CD14-positive monocyte (primary cell): Measurements from ENCODE around the gene ECHDC3. TPM values are rescaled to one million over a fixed set of nuclear protein-coding genes. Genes with fewer than 3 reads are reported as not detected.
A peak's percentile ranks its signal among the peaks of the same experiment; 100 is the strongest.

Source experiments
- DNase-seq, 3 donors: peaks; one replicate each; pipeline ENCODE4 v3.0.0-alpha.2; 2011 to 2022
- H2AFZ ChIP-seq: 2 replicates; pipeline ENCODE4 v1.6.0; 2012; ENCODE audit warnings: mild to moderate bottlenecking, low read depth, low read length, inconsistent platforms; ENCODE audit not compliant: insufficient read depth, poor library complexity, severe bottlenecking
- H3K27ac ChIP-seq, 2 donors: 1 replicate in 1 of 2; 2 replicates in 1 of 2; pipeline ENCODE4 v1.5.1; 2012 to 2013; ENCODE audit warnings: low read length in 2 of 2, control low read depth in 1 of 2, inconsistent platforms in 1 of 2, low read depth in 1 of 2, mild to moderate bottlenecking in 1 of 2
- H3K27me3 ChIP-seq, 2 donors: one replicate each; pipeline versions ENCODE4 v1.6.0 to v1.6.1; 2011 to 2013; ENCODE audit warnings: low read length in 2 of 2; ENCODE audit not compliant: control insufficient read depth in 2 of 2, insufficient read depth in 2 of 2
- H3K36me3 ChIP-seq, 2 donors: replicated peaks in 1 of 2; 1 replicate in 1 of 2; 2 replicates in 1 of 2; pipeline versions ENCODE4 v1.5.1 to v1.6.1; 2012 to 2013; ENCODE audit warnings: low read length in 2 of 2, control low read depth in 1 of 2, inconsistent platforms in 1 of 2, mild to moderate bottlenecking in 1 of 2; ENCODE audit not compliant: insufficient read depth in 2 of 2, control insufficient read depth in 1 of 2
- H3K4me1 ChIP-seq, 2 donors: 1 replicate in 1 of 2; 2 replicates in 1 of 2; pipeline versions ENCODE4 v1.5.1 to v1.6.1; 2012 to 2013; ENCODE audit warnings: low read length in 2 of 2, control low read depth in 1 of 2, inconsistent platforms in 1 of 2, mild to moderate bottlenecking in 1 of 2, moderate library complexity in 1 of 2; ENCODE audit not compliant: insufficient read depth in 2 of 2, control insufficient read depth in 1 of 2
- H3K4me2 ChIP-seq: replicated peaks from 2 replicates; pipeline ENCODE3; 2012; ENCODE audit warnings: low read length, moderate library complexity, mild to moderate bottlenecking; ENCODE audit not compliant: poor library complexity, severe bottlenecking; ENCODE audit errors: extremely low read depth
- H3K4me3 ChIP-seq, 3 experiments: fragments of 200-600 bp in 1 of 3; sonication (generic) in 1 of 3; replicated peaks in 1 of 3; 1 replicate in 2 of 3; 2 replicates in 1 of 3; pipeline ENCODE4 v1.5.1; 2011 to 2013; ENCODE audit warnings: low read length in 3 of 3, mild to moderate bottlenecking in 3 of 3, control low read depth in 2 of 3, low read depth in 2 of 3, inconsistent platforms in 1 of 3, moderate library complexity in 1 of 3
- H3K79me2 ChIP-seq: 2 replicates; pipeline ENCODE4 v1.6.0; 2012; ENCODE audit warnings: mild to moderate bottlenecking, control low read depth, inconsistent platforms, low read length, moderate library complexity; ENCODE audit not compliant: insufficient read depth
- H3K9ac ChIP-seq: 2 replicates; pipeline ENCODE4 v1.6.0; 2017; ENCODE audit warnings: low read length, mild to moderate bottlenecking; ENCODE audit not compliant: insufficient read depth, poor library complexity, severe bottlenecking
- H3K9me3 ChIP-seq, 2 donors: replicated peaks in 1 of 2; 1 replicate in 1 of 2; 2 replicates in 1 of 2; pipeline versions ENCODE4 v1.5.1 to v1.6.1; 2012 to 2013; ENCODE audit warnings: low read length in 2 of 2, control low read depth in 1 of 2; ENCODE audit not compliant: control insufficient read depth in 1 of 2, insufficient read depth in 1 of 2
- H4K20me1 ChIP-seq: 2 replicates; pipeline ENCODE4 v1.6.0; 2012; ENCODE audit warnings: mild to moderate bottlenecking, low read length, control low read depth, moderate library complexity; ENCODE audit not compliant: insufficient read depth
- H3K27ac Mint-ChIP-seq, 7 donors: one replicate each; pipeline ENCODE4 v1.8.0; 2020; ENCODE audit warnings: mild to moderate bottlenecking in 7 of 7, mixed read lengths in 7 of 7, moderate library complexity in 6 of 7, inconsistent platforms in 2 of 7
- H3K27me3 Mint-ChIP-seq, 3 donors: one replicate each; pipeline ENCODE4 v1.8.0; 2021 to 2022; ENCODE audit warnings: low read depth in 3 of 3, mild to moderate bottlenecking in 3 of 3, mixed read lengths in 3 of 3, moderate library complexity in 3 of 3, inconsistent platforms in 1 of 3
- H3K36me3 Mint-ChIP-seq, 2 donors: one replicate each; pipeline ENCODE4 v1.8.0; 2020; ENCODE audit warnings: mixed read lengths in 2 of 2, inconsistent platforms in 1 of 2, mild to moderate bottlenecking in 1 of 2
- H3K4me1 Mint-ChIP-seq: one replicate; pipeline ENCODE4 v1.8.0; 2020; ENCODE audit warnings: mild to moderate bottlenecking, mixed read lengths
- H3K4me3 Mint-ChIP-seq, 2 donors: one replicate each; pipeline ENCODE4 v1.8.0; 2020; ENCODE audit warnings: mild to moderate bottlenecking in 2 of 2, mixed read lengths in 2 of 2, moderate library complexity in 1 of 2
- H3K9me3 Mint-ChIP-seq, 7 donors: one replicate each; pipeline ENCODE4 v1.8.0; 2020 to 2022; ENCODE audit warnings: mixed read lengths in 7 of 7, mild to moderate bottlenecking in 6 of 7, moderate library complexity in 6 of 7, inconsistent platforms in 2 of 7
- CTCF ChIP-seq: fragments of 200-600 bp; IDR thresholded peaks from one replicate; pipeline ENCODE4 v1.8.0; 2022; ENCODE audit warnings: antibody characterized with exemption, mild to moderate bottlenecking
- WGBS: methylation state at CpG from one replicate; pipeline ENCODE4 v1.1.5; 2013; ENCODE audit warnings: missing lambda C conversion rate; ENCODE audit not compliant: insufficient coverage; 5-methylcytosine and 5-hydroxymethylcytosine counted together
- intact Hi-C, 2 donors: fragments of 100-400 bp; cut with micrococcal nuclease; formaldehyde crosslinking; loops; one replicate each; pipeline versions ENCODE4 v1.15.0 to v1.15.1; 2023
- polyA plus RNA-seq, 3 donors: library from polyadenylated mRNA; depleted of rRNA in 1 of 3; unstranded in 2 of 3; stranded (reverse) in 1 of 3; fragments of 300-500 nt in 2 of 3; fragments of >200 nt in 1 of 3; fragmentation: Illumina TruSeq in 2 of 3; gene quantifications; 1 replicate in 2 of 3; 2 replicates in 1 of 3; pipeline ENCODE4 v1.2.3, GENCODE V29; 2012 to 2021

ECHDC3 gene
- polyA plus RNA-seq, 3 donors, result 9.2 to 10.6 (median 9.4) TPM

GRCh38 chr10:11741608-11742007 lies 574 bp upstream of the ECHDC3 start:
- H3K4me3 Mint-ChIP-seq, result peak overlapping the region; percentile 71 to 80

GRCh38 chr10:11742779-11743298 lies 657 bp downstream of the ECHDC3 start:
- Mint-ChIP-seq H3K4me1 (peaks cover 38% of the 10 kb centered on the region), H3K27me3 (peaks cover 2 to 15% (median 9%) of the 10 kb centered on the region in 3 donors), H3K27ac (peak overlapping the region in 1 of 7 donors; percentile 51), H3K9me3 (peaks cover 0 to 9% (median under 1%) of the 10 kb centered on the region in 7 donors), H3K36me3 (peaks cover 9 to 15% of the 10 kb centered on the region in 2 donors), H3K4me3 (peak overlapping the region; percentile 71 to 81)
- intact Hi-C loops, result loop anchor here in 1 of 2 donors (10.0 kb wide), 1 partner anchor 128 kb away; the partner anchor contains the start of gene USP6NL
- peak overlapping the region in 1 of 2 donors; percentile 73 for H3K27ac ChIP-seq
- H3K4me3 ChIP-seq, result peak overlapping the region; percentile 43 to 74 (median 53)
- WGBS, result 40% methylated on average over 31 of the region's 31 CpGs
- H3K79me2 ChIP-seq, result peaks cover 14% of the 10 kb centered on the region
- no peaks in the 10 kb centered on the region for H4K20me1 ChIP-seq
- peaks cover 0 to 6% of the 10 kb centered on the region in 2 donors for H3K9me3 ChIP-seq
- peak overlapping the region; percentile 86 for H3K9ac ChIP-seq
- peak overlapping the region; percentile 90 for H3K4me2 ChIP-seq
- H3K4me1 ChIP-seq, result peaks cover 30 to 43% of the 10 kb centered on the region in 2 donors
- H3K27me3 ChIP-seq, result no peaks in the 10 kb centered on the region
- H2AFZ ChIP-seq, result peak overlapping the region; percentile 80
- no peaks in the 10 kb centered on the region for H3K36me3 ChIP-seq
- DNase-seq, result peak in 1 of 3 donors; percentile 2
- TF ChIP-seq CTCF, result no peak

More at GRCh38 chr10:11741608-11742007, 574 bp upstream of the ECHDC3 start:
- Mint-ChIP-seq H3K36me3 (peaks cover 9 to 15% of the 10 kb centered on the region in 2 donors), H3K27ac (no peak overlapping the region), H3K4me1 (peaks cover 29% of the 10 kb centered on the region), H3K27me3 (peaks cover 2 to 22% (median 9%) of the 10 kb centered on the region in 3 donors), H3K9me3 (peaks cover 0 to 9% (median 2%) of the 10 kb centered on the region in 7 donors)
- Histone ChIP-seq H3K27me3 (no peaks in the 10 kb centered on the region), H3K27ac (no peak overlapping the region), H3K9me3 (peaks cover 0 to 6% of the 10 kb centered on the region in 2 donors), H3K36me3 (no peaks in the 10 kb centered on the region), H3K79me2 (peaks cover 14% of the 10 kb centered on the region), H4K20me1 (no peaks in the 10 kb centered on the region), H2AFZ (peak overlapping the region; percentile 67), H3K4me1 (peaks cover 18 to 31% of the 10 kb centered on the region in 2 donors), H3K9ac (peak overlapping the region; percentile 86), H3K4me3 (peak overlapping the region; percentile 20 to 74 (median 49)), H3K4me2 (peak overlapping the region; percentile 90)
- 69% methylated on average over 12 of the region's 16 CpGs for WGBS
- no peak for TF ChIP-seq CTCF
- intact Hi-C loops, result loop anchor here in 1 of 2 donors (10.0 kb wide), 1 partner anchor 127 kb away; the partner anchor contains the start of gene USP6NL
- DNase-seq, result no peak
